Measurements from ENCODE around the gene ITGA1.

The ITGA1 gene

GRCh38 chr5:52786949-52787599 is 642 bp upstream of the ITGA1 start:
- Histone ChIP-seq H3K27ac (replicated peaks) (no peak overlapping the region), H3K4me3 (replicated peaks; ENCODE audit: insufficient read depth, low read length) (peak overlapping the region; percentile 62), H3K27me3 (ENCODE audit: insufficient read depth, poor library complexity, severe bottlenecking) (no peaks in the 10 kb centered on the region)
- DNase-seq (ENCODE audit: low read depth in 1 of 2, low spot score in 1 of 2), result peak in 1 of 2 experiments; percentile 14
- TF ChIP-seq REST (IDR thresholded peaks at IDR 0.05; ENCODE audit: insufficient replicate concordance, low read depth) (no peak), GABPA (IDR thresholded peaks at IDR 0.05; ENCODE audit: low read depth) (no peak), SPI1 (IDR thresholded peaks at IDR 0.05; ENCODE audit: borderline replicate concordance, low read depth) (no peak), POLR2AphosphoS5 (IDR thresholded peaks at IDR 0.05; ENCODE audit: low read depth) (no peak)
- TF ChIP-seq, protein P1, sequence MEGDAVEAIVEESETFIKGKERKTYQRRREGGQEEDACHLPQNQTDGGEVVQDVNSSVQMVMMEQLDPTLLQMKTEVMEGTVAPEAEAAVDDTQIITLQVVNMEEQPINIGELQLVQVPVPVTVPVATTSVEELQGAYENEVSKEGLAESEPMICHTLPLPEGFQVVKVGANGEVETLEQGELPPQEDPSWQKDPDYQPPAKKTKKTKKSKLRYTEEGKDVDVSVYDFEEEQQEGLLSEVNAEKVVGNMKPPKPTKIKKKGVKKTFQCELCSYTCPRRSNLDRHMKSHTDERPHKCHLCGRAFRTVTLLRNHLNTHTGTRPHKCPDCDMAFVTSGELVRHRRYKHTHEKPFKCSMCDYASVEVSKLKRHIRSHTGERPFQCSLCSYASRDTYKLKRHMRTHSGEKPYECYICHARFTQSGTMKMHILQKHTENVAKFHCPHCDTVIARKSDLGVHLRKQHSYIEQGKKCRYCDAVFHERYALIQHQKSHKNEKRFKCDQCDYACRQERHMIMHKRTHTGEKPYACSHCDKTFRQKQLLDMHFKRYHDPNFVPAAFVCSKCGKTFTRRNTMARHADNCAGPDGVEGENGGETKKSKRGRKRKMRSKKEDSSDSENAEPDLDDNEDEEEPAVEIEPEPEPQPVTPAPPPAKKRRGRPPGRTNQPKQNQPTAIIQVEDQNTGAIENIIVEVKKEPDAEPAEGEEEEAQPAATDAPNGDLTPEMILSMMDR (IDR thresholded peaks at IDR 0.05; ENCODE audit: insufficient read depth, low read length), result no peak

DNA sequence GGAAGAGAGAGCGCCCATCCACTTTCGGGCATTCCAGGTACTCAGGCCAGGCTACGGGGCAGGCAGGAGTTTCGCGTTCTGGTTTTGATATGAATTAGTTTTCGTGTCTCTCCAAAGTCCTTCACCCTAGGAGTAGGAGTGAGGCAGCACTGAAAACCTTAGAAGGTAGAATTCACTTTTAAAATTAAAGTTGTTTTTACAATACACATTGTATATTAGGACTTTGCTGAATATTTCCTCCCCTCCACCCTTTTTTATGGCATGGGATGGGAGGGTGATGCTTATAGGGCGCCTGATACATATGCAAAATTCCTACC is 747 bp downstream of the ITGA1 start:
- DNase-seq (ENCODE audit: low read depth in 1 of 2, low spot score in 1 of 2), result no peak
- H3K27ac ChIP-seq (replicated peaks), result no peak overlapping the region
- TF ChIP-seq SPI1 (IDR thresholded peaks at IDR 0.05; ENCODE audit: borderline replicate concordance, low read depth) (no peak), POLR2AphosphoS5 (IDR thresholded peaks at IDR 0.05; ENCODE audit: low read depth) (no peak), REST (IDR thresholded peaks at IDR 0.05; ENCODE audit: insufficient replicate concordance, low read depth) (no peak), GABPA (IDR thresholded peaks at IDR 0.05; ENCODE audit: low read depth) (no peak)
- TF ChIP-seq, protein P1 (IDR thresholded peaks at IDR 0.05; ENCODE audit: insufficient read depth, low read length), result no peak

GRCh38 chr5:52789378-52789777 is 1.7 kb downstream of the ITGA1 start:
- Histone ChIP-seq H3K27me3 (ENCODE audit: insufficient read depth, poor library complexity, severe bottlenecking) (no peaks in the 10 kb centered on the region), H3K27ac (replicated peaks) (no peak overlapping the region), H3K4me3 (replicated peaks; ENCODE audit: insufficient read depth, low read length) (no peak overlapping the region)
- DNase-seq (ENCODE audit: low read depth in 1 of 2, low spot score in 1 of 2), result no peak
- TF ChIP-seq SPI1 (IDR thresholded peaks at IDR 0.05; ENCODE audit: borderline replicate concordance, low read depth), result no peak
- TF ChIP-seq REST (IDR thresholded peaks at IDR 0.05; ENCODE audit: insufficient replicate concordance, low read depth), result no peak
- no peak for TF ChIP-seq GABPA (IDR thresholded peaks at IDR 0.05; ENCODE audit: low read depth)
- no peak for TF ChIP-seq POLR2AphosphoS5 (IDR thresholded peaks at IDR 0.05; ENCODE audit: low read depth)
- TF ChIP-seq, protein P1 (IDR thresholded peaks at IDR 0.05; ENCODE audit: insufficient read depth, low read length), result no peak

More for the DNA sequence above, 747 bp downstream of the ITGA1 start:
- Histone ChIP-seq H3K27me3 (ENCODE audit: insufficient read depth, poor library complexity, severe bottlenecking) (no peaks in the 10 kb centered on the region), H3K4me3 (replicated peaks; ENCODE audit: insufficient read depth, low read length) (peak overlapping the region; percentile 62)
